Measurements from ENCODE around the gene NAV2. TPM values are rescaled to one million over a fixed set of nuclear protein-coding genes. Genes with fewer than 3 reads are reported as not detected.
A peak's percentile ranks its signal among the peaks of the same experiment; 100 is the strongest.

The NAV2 gene
- total RNA-seq, 1 donor from 2014 or later: 31.4 TPM

DNA sequence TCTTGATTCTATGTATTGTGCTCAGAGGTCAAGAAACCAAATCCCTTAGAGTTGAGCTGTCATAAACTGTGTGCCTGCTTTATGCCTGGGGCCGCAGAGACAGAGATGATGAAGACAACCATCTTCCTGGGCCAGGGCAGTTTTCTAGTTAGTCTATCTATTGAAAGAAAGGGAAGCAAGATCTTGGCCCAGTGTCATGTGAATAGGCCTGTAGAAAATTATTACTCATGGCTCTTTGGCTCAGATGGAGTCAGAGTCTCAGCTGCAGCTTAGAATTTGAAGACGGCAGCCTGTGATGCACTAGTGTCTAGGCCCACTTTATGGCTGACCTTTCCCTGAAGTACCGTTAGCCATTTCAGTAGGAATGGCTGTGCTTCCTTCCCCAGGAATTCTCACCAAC lies 335.6 kb downstream of the NAV2 start:
- Mint-ChIP-seq H3K9me3 (ENCODE audit: unreplicated experiment) (no peaks in the 10 kb centered on the region), H3K4me1 (ENCODE audit: unreplicated experiment) (peaks cover 58% of the 10 kb centered on the region), H3K36me3 (ENCODE audit: unreplicated experiment) (peaks cover 39% of the 10 kb centered on the region), H3K4me3 (ENCODE audit: unreplicated experiment) (no peak overlapping the region), H3K27ac (ENCODE audit: unreplicated experiment) (peak overlapping the region; percentile 19), H3K27me3 (ENCODE audit: unreplicated experiment) (no peaks in the 10 kb centered on the region)
- TF ChIP-seq, protein P1, sequence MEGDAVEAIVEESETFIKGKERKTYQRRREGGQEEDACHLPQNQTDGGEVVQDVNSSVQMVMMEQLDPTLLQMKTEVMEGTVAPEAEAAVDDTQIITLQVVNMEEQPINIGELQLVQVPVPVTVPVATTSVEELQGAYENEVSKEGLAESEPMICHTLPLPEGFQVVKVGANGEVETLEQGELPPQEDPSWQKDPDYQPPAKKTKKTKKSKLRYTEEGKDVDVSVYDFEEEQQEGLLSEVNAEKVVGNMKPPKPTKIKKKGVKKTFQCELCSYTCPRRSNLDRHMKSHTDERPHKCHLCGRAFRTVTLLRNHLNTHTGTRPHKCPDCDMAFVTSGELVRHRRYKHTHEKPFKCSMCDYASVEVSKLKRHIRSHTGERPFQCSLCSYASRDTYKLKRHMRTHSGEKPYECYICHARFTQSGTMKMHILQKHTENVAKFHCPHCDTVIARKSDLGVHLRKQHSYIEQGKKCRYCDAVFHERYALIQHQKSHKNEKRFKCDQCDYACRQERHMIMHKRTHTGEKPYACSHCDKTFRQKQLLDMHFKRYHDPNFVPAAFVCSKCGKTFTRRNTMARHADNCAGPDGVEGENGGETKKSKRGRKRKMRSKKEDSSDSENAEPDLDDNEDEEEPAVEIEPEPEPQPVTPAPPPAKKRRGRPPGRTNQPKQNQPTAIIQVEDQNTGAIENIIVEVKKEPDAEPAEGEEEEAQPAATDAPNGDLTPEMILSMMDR (IDR thresholded peaks at IDR 0.05): no peak
- no peak for DNase-seq (ENCODE audit: extremely low spot score, unreplicated experiment)

DNA sequence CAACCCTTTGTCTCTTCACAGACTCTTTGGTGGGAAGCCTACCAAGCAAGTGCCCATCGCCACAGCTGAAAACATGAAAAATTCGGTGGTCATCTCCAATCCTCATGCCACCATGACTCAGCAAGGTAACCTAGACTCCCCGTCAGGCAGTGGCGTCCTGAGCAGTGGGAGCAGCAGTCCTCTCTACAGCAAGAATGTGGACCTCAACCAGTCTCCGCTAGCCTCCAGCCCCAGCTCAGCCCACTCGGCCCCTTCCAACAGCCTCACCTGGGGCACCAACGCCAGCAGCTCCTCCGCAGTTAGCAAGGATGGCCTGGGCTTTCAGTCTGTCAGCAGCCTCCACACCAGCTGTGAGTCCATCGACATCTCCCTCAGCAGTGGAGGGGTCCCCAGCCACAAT lies 336.1 kb downstream of the NAV2 start:
- H3K9me3 Mint-ChIP-seq (ENCODE audit: unreplicated experiment): no peaks in the 10 kb centered on the region
- peaks cover 44% of the 10 kb centered on the region for H3K36me3 Mint-ChIP-seq (ENCODE audit: unreplicated experiment)
- H3K4me1 Mint-ChIP-seq (ENCODE audit: unreplicated experiment): peaks cover 55% of the 10 kb centered on the region
- H3K4me3 Mint-ChIP-seq (ENCODE audit: unreplicated experiment): no peak overlapping the region
- H3K27me3 Mint-ChIP-seq (ENCODE audit: unreplicated experiment): no peaks in the 10 kb centered on the region
- DNase-seq (ENCODE audit: extremely low spot score, unreplicated experiment): no peak
- peak overlapping the region; percentile 77 for H3K27ac Mint-ChIP-seq (ENCODE audit: unreplicated experiment)
- TF ChIP-seq, protein P1 (IDR thresholded peaks at IDR 0.05): no peak

DNA sequence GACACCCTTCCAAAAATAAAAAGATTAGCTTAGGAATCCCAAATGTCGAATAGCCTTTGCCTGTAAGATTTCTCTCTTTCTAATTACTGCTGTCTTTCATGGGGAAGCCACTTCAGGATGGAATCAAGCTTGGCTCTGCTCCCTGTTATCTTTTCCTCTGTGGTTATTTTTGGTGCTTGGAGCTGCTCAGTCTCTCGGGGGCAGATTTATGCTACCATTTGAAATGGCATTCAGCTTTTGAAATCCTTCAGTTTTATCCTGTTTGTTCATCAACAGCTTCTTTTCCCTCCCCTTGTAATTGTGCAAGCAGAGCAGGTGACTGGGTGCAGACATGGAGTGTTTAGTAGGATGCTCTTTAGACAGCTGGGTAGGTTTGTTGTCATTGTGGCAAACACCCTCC lies 336.6 kb downstream of the NAV2 start:
- no peak overlapping the region for H3K4me3 Mint-ChIP-seq (ENCODE audit: unreplicated experiment)
- H3K36me3 Mint-ChIP-seq (ENCODE audit: unreplicated experiment): peaks cover 48% of the 10 kb centered on the region

DNA sequence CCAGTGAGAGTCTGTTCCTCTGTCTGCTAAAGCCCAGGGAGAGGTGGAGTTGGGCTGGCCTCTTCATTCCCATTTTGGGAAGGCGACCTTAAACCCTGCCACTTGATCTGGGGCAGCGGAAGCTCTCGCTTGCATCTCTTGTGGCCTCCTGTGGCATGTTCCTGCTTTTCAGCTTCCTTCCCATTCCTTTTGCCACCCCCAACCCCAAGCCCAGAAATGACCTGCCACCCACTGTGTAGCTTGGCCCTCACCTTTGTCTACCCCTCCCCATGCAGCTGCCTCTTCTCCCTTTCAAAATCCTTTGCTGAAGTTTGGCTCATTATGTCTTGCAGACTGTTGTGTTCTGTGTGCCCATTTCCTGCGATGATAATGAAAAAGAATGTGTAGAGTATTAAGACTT lies 337.4 kb downstream of the NAV2 start:
- Mint-ChIP-seq H3K27ac (ENCODE audit: unreplicated experiment) (peak overlapping the region; percentile 70), H3K36me3 (ENCODE audit: unreplicated experiment) (peaks cover 48% of the 10 kb centered on the region), H3K4me3 (ENCODE audit: unreplicated experiment) (no peak overlapping the region), H3K4me1 (ENCODE audit: unreplicated experiment) (peaks cover 55% of the 10 kb centered on the region), H3K27me3 (ENCODE audit: unreplicated experiment) (no peaks in the 10 kb centered on the region), H3K9me3 (ENCODE audit: unreplicated experiment) (no peaks in the 10 kb centered on the region)
- no peak for DNase-seq (ENCODE audit: extremely low spot score, unreplicated experiment)
- TF ChIP-seq, protein P1 (IDR thresholded peaks at IDR 0.05): no peak

More for the DNA sequence above, 336.6 kb downstream of the NAV2 start:
- Mint-ChIP-seq H3K4me1 (ENCODE audit: unreplicated experiment) (peaks cover 55% of the 10 kb centered on the region), H3K27ac (ENCODE audit: unreplicated experiment) (peak overlapping the region; percentile 77), H3K9me3 (ENCODE audit: unreplicated experiment) (no peaks in the 10 kb centered on the region), H3K27me3 (ENCODE audit: unreplicated experiment) (no peaks in the 10 kb centered on the region)
- no peak for DNase-seq (ENCODE audit: extremely low spot score, unreplicated experiment)
- TF ChIP-seq, protein P1 (IDR thresholded peaks at IDR 0.05): no peak

DNA sequence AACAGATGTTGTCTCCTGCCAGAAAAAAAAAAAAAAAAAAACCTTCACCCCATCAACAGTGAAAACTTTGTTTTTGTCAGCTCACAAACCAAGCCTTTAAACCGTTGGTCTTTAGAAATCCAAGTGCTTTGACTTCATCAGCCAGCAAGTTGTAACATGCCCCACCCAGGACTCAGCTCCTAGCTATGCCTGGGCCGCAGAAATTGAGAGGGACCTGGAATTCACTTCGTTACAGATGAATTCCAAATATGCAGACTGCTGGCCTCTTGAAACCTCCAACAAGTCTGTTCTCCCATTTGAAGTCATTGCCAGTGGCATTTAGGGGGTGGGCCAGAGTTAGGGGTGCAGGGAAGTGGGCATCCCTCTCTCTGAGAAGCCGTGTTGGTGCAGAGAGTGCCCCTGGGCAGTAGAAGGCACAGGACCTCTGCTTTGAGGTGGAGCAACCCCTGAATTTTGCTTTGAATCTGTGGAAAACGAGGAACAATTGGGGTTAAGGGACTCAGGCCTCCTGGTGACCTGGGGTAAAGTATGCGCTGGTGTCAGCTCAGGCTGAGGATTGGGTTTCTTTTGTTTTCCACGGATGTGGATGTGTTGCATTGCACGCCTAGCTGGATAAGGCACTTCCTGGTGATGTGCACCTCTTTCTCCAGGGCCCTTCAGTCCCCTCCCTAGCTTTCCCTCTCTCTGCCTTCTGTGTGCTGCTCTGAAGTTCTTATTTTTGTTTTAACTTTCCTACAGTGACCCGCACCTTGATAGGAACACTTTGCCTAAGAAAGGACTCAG lies 338.1 kb downstream of the NAV2 start:
- peaks cover 52% of the 10 kb centered on the region for H3K36me3 Mint-ChIP-seq (ENCODE audit: unreplicated experiment)
- H3K9me3 Mint-ChIP-seq (ENCODE audit: unreplicated experiment): no peaks in the 10 kb centered on the region
- TF ChIP-seq, protein P1 (IDR thresholded peaks at IDR 0.05): no peak
- H3K27ac Mint-ChIP-seq (ENCODE audit: unreplicated experiment): peak overlapping the region; percentile 70
- H3K4me1 Mint-ChIP-seq (ENCODE audit: unreplicated experiment): peaks cover 62% of the 10 kb centered on the region
- H3K4me3 Mint-ChIP-seq (ENCODE audit: unreplicated experiment): no peak overlapping the region
- no peak for DNase-seq (ENCODE audit: extremely low spot score, unreplicated experiment)
- no peaks in the 10 kb centered on the region for H3K27me3 Mint-ChIP-seq (ENCODE audit: unreplicated experiment)

Data from osteocyte (in vitro differentiated cells).